ENCODE results near the gene PDE8B. TPM values are rescaled to one million over a fixed set of nuclear protein-coding genes. Genes with fewer than 3 reads are reported as not detected.
A peak's percentile ranks its signal among the peaks of the same experiment; 100 is the strongest.

Gene PDE8B
- polyA plus RNA-seq, 1 of the 3 experiments (the other 2 are of a cell fraction), result not detected

DNA sequence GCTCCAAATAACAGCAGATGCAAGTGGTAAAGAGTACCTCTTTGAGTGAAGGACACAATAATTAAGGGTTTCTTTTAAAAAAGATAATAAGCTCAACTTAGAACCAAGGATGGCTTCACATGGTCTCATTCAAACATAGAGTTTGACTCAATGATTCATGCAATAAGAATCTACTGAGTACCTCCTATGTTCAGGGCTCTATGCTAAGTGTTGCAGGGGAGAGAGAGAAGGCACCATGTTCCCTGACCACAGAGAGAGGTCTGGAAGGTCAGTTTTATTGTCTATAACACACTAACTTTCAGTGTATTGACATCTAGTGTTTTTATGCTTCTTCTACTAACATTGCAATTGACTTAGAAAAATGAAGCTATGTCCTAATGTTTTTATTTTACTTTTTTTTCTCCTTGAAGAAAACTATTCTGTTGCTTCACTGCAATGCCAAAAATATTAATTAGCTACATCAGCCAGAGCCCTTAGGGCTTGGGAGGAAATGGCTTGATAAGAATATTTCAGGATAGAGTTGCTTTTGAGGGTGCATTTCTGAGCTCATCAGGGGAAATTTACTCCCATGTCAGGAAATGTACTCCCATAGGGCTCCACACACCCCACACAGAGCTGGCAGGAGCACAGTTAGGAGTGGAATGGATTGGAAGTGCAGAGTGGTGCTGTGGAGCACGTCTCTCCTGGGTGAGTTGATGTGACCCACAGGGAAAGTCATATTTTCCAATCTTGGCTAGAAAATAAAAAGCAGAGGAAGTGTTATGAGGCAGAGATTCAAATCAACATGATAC is 106.6 kb downstream of the PDE8B start:
- CTCF ChIA-PET, result interaction anchor here (0.6 to 1.4 kb wide), 5 partner anchors 9 to 36 kb away, joined by 3 to 4 read pairs (median 3); no protein-coding TSS in a partner anchor

DNA sequence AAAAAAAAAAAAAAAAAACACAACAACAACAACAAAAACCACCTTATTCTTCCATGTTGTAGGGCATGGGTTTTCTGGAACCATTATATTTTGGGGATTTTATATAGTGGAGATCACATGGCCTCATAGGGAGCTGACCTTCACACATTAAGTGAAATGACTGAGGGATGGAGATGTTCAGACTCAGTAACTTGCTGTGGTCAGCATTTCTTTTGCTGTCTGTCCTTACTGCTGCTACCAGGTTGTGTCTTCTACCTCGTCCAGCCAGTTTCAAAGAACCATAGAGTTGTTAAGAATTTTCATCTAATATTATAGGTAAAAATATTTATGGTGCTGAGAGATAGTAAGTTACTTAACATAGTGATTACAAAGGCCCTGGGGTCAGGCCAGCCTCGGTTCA is 107.6 kb downstream of the PDE8B start:
- TF ChIP-seq TAF1 (IDR thresholded peaks at IDR 0.05; ENCODE audit: borderline replicate concordance, low read depth, low read length) (no peak), RFX5 (IDR thresholded peaks at IDR 0.05; ENCODE audit: low read length) (no peak), FOSL2 (IDR thresholded peaks at IDR 0.05; ENCODE audit: borderline replicate concordance, low read depth) (no peak), ELF1 (IDR thresholded peaks at IDR 0.05) (no peak), GABPA (IDR thresholded peaks at IDR 0.05; ENCODE audit: low read depth) (no peak), YY1 (IDR thresholded peaks at IDR 0.05; ENCODE audit: low read depth) (no peak), POLR2AphosphoS5 (IDR thresholded peaks at IDR 0.05; ENCODE audit: low read depth, low read length) (no peak)
- TF ChIP-seq, protein P1, sequence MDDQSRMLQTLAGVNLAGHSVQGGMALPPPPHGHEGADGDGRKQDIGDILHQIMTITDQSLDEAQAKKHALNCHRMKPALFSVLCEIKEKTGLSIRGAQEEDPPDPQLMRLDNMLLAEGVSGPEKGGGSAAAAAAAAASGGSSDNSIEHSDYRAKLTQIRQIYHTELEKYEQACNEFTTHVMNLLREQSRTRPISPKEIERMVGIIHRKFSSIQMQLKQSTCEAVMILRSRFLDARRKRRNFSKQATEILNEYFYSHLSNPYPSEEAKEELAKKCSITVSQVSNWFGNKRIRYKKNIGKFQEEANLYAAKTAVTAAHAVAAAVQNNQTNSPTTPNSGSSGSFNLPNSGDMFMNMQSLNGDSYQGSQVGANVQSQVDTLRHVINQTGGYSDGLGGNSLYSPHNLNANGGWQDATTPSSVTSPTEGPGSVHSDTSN (IDR thresholded peaks at IDR 0.05), result no peak
- TF ChIP-seq, protein P2, sequence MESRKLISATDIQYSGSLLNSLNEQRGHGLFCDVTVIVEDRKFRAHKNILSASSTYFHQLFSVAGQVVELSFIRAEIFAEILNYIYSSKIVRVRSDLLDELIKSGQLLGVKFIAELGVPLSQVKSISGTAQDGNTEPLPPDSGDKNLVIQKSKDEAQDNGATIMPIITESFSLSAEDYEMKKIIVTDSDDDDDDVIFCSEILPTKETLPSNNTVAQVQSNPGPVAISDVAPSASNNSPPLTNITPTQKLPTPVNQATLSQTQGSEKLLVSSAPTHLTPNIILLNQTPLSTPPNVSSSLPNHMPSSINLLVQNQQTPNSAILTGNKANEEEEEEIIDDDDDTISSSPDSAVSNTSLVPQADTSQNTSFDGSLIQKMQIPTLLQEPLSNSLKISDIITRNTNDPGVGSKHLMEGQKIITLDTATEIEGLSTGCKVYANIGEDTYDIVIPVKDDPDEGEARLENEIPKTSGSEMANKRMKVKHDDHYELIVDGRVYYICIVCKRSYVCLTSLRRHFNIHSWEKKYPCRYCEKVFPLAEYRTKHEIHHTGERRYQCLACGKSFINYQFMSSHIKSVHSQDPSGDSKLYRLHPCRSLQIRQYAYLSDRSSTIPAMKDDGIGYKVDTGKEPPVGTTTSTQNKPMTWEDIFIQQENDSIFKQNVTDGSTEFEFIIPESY (IDR thresholded peaks at IDR 0.05; ENCODE audit: borderline replicate concordance, low read depth), result no peak
- Histone ChIP-seq H3K27me3 (ENCODE audit: insufficient read depth) (no peaks in the 10 kb centered on the region; the same call in 1 of the 2 replicates), H2AFZ (ENCODE audit: low read depth) (no peak overlapping the region), H3F3A (replicated peaks; ENCODE audit: insufficient read depth) (no peaks in the 10 kb centered on the region), H3K4me1 (ENCODE audit: control insufficient read depth in 1 of 2, insufficient read depth in 2 of 2, low read depth in 1 of 2, low read length in 1 of 2) (peaks cover 0 to 5% of the 10 kb centered on the region in 2 experiments; a peak in 1 of 4 replicates), H3K9ac (no peak overlapping the region), H4K20me1 (ENCODE audit: insufficient read depth) (no peaks in the 10 kb centered on the region), H3K36me3 (replicated peaks in 1 of 2; ENCODE audit: control insufficient read depth in 1 of 2, insufficient read depth in 2 of 2, low read length in 1 of 2) (no peaks in the 10 kb centered on the region), H3K4me2 (no peak overlapping the region), H3K9me2 (no peaks in the 10 kb centered on the region), H3K79me2 (ENCODE audit: insufficient read depth) (no peaks in the 10 kb centered on the region), H3K27ac (ENCODE audit: low read depth in 2 of 2, low read length in 1 of 2) (no peak overlapping the region), H3K9me3 (no peaks in the 10 kb centered on the region), H3K4me3 (ENCODE audit: low read depth in 2 of 2, low read length in 1 of 2) (no peak overlapping the region)
- ChIA-PET POLR2A (no interaction called here), CTCF (interaction anchor here (0.9 to 1.4 kb wide), 4 partner anchors 8 to 174 kb away, joined by 3 to 4 read pairs (median 4); no protein-coding TSS in a partner anchor)
- DNase-seq, result no peak
- WGBS (ENCODE audit: low lambda C conversion rate), result 32% methylated on average over 2 of the region's 2 CpGs

More for the DNA sequence above, 106.6 kb downstream of the PDE8B start:
- POLR2A ChIA-PET, result no interaction called here
- Histone ChIP-seq H3K9me3 (no peaks in the 10 kb centered on the region), H3K36me3 (replicated peaks in 1 of 2; ENCODE audit: control insufficient read depth in 1 of 2, insufficient read depth in 2 of 2, low read length in 1 of 2) (no peaks in the 10 kb centered on the region), H3F3A (replicated peaks; ENCODE audit: insufficient read depth) (no peaks in the 10 kb centered on the region), H3K79me2 (ENCODE audit: insufficient read depth) (no peaks in the 10 kb centered on the region), H3K9me2 (no peaks in the 10 kb centered on the region), H3K27ac (ENCODE audit: low read depth in 2 of 2, low read length in 1 of 2) (peak overlapping the region in 1 of 2 experiments; percentile 28; a peak in 1 of 4 replicates), H3K9ac (no peak overlapping the region), H3K4me2 (no peak overlapping the region), H3K4me1 (ENCODE audit: control insufficient read depth in 1 of 2, insufficient read depth in 2 of 2, low read depth in 1 of 2, low read length in 1 of 2) (peaks cover 0 to 5% of the 10 kb centered on the region in 2 experiments; a peak in 1 of 4 replicates), H3K27me3 (ENCODE audit: insufficient read depth) (no peaks in the 10 kb centered on the region; the same call in 1 of the 2 replicates), H2AFZ (ENCODE audit: low read depth) (no peak overlapping the region), H4K20me1 (ENCODE audit: insufficient read depth) (no peaks in the 10 kb centered on the region), H3K4me3 (ENCODE audit: low read depth in 2 of 2, low read length in 1 of 2) (no peak overlapping the region)
- 38% methylated on average over 1 of the region's 1 CpG for WGBS (ENCODE audit: low lambda C conversion rate)
- TF ChIP-seq RAD21 (IDR thresholded peaks at IDR 0.05; ENCODE audit: low read length) (no peak), ELF1 (IDR thresholded peaks at IDR 0.05) (no peak), MXI1 (IDR thresholded peaks at IDR 0.05; ENCODE audit: low read depth, low read length) (no peak), GATA2 (CRISPR knock-in tag; IDR thresholded peaks at IDR 0.05) (no peak), CHD2 (IDR thresholded peaks at IDR 0.05; ENCODE audit: low read length, partially characterized antibody) (no peak), TEAD4 (IDR thresholded peaks at IDR 0.05; ENCODE audit: borderline replicate concordance, insufficient read depth) (no peak), GABPA (IDR thresholded peaks at IDR 0.05; ENCODE audit: low read depth) (no peak), NRF1 (IDR thresholded peaks at IDR 0.05; ENCODE audit: low read depth, low read length) (no peak), RCOR1 (IDR thresholded peaks at IDR 0.05; ENCODE audit: low read length) (no peak)
- TF ChIP-seq, protein P3, sequence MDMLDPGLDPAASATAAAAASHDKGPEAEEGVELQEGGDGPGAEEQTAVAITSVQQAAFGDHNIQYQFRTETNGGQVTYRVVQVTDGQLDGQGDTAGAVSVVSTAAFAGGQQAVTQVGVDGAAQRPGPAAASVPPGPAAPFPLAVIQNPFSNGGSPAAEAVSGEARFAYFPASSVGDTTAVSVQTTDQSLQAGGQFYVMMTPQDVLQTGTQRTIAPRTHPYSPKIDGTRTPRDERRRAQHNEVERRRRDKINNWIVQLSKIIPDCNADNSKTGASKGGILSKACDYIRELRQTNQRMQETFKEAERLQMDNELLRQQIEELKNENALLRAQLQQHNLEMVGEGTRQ (IDR thresholded peaks at IDR 0.05; ENCODE audit: borderline replicate concordance, low read depth, low read length), result no peak
- TF ChIP-seq, protein P4, sequence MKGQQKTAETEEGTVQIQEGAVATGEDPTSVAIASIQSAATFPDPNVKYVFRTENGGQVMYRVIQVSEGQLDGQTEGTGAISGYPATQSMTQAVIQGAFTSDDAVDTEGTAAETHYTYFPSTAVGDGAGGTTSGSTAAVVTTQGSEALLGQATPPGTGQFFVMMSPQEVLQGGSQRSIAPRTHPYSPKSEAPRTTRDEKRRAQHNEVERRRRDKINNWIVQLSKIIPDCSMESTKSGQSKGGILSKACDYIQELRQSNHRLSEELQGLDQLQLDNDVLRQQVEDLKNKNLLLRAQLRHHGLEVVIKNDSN (IDR thresholded peaks at IDR 0.05; ENCODE audit: borderline replicate concordance, low read depth), result no peak
- no peak for DNase-seq

Measured in SK-N-SH (cell line).